ENCODE data around the gene LLGL2.
"Not testable (repeated sequence)": the region's sequence is repeated elsewhere in the genome, so short reads cannot be mapped to it uniquely, and the experiment has no call there.

The LLGL2 gene, protein sequence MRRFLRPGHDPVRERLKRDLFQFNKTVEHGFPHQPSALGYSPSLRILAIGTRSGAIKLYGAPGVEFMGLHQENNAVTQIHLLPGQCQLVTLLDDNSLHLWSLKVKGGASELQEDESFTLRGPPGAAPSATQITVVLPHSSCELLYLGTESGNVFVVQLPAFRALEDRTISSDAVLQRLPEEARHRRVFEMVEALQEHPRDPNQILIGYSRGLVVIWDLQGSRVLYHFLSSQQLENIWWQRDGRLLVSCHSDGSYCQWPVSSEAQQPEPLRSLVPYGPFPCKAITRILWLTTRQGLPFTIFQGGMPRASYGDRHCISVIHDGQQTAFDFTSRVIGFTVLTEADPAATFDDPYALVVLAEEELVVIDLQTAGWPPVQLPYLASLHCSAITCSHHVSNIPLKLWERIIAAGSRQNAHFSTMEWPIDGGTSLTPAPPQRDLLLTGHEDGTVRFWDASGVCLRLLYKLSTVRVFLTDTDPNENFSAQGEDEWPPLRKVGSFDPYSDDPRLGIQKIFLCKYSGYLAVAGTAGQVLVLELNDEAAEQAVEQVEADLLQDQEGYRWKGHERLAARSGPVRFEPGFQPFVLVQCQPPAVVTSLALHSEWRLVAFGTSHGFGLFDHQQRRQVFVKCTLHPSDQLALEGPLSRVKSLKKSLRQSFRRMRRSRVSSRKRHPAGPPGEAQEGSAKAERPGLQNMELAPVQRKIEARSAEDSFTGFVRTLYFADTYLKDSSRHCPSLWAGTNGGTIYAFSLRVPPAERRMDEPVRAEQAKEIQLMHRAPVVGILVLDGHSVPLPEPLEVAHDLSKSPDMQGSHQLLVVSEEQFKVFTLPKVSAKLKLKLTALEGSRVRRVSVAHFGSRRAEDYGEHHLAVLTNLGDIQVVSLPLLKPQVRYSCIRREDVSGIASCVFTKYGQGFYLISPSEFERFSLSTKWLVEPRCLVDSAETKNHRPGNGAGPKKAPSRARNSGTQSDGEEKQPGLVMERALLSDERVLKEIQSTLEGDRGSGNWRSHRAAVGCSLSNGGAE

GRCh38 chr17:75524970-75525805 lies at the start of gene LLGL2:
Gene LLGL2 (plus strand): TSS chr17:75525697. CDS start chr17:75543427, 17,730 bp downstream.
- peak; percentile 81 for DNase-seq

DNA sequence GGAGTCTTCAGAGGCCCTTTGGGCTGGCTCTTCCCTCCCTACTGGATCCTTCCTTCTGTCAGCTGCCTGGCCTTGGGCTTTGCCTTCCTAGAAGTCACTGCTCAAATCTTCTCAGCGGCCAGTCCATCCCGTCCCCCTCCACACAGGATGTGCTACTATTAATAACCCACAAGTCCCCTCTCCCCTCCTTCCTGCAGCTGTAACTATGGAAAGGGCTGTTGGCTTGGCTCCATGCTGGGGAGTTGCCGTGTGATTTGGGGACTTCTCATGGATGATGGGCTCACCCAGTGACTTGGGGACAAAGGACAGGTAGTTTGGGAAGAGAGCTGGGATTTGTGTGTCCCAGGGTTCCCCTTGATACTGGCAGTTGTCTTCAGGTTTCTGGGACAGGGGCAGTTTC lies 49.6 kb upstream of the LLGL2 start:
- no peak for DNase-seq

DNA sequence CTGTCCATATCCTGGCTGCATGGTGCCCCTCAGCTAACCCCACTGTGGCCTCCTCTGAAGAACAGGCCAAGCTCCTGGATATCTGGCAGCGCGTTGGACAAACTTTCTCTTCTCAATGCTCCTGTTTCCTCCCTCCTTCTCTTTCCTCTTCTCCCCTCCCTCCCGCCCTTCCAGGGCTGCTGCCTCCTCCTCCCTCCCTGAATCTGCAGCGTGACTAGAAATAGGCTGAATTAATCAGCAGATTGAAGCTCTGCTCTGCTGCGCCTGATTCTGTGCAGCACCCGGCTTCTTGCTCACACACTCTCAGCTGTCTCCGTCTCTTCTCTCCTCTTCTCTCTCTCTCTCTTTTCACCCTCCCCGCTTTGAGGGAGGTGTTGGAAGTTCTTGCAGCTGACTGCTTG lies 49.2 kb upstream of the LLGL2 start:
- DNase-seq: no peak

GRCh38 chr17:75476752-75477489 lies 48.6 kb upstream of the LLGL2 start:
- no peak for DNase-seq

GRCh38 chr17:75477490-75477862 lies 48.0 kb upstream of the LLGL2 start:
- not testable (repeated sequence) for DNase-seq

GRCh38 chr17:75478508-75478907 lies 47.0 kb upstream of the LLGL2 start:
- no peak for DNase-seq

GRCh38 chr17:75480281-75480680 lies 45.2 kb upstream of the LLGL2 start:
- DNase-seq: no peak

GRCh38 chr17:75481194-75482068 lies 44.1 kb upstream of the LLGL2 start:
- no peak for DNase-seq

GRCh38 chr17:75482098-75482942 lies 43.2 kb upstream of the LLGL2 start:
- no peak for DNase-seq

DNA sequence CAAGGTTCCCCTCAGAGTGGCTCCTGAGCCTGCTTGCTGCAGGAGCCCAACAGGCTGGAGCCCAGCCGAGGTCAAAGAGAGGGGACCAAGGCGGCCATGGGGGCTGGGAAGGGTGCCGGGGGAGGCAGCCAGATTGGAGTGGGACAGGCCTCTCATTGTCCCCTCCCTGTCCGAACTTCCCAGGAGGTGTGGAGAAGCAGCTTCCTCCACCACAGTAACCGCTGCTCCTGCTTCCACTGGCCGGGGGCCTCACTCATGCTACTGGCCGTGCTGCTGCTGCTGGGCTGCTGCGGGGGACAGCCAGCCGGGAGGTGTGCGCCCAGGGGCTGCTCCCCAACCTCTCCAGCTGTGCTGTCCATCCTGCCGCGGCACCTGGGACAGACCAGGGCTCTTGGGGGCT lies 39.8 kb upstream of the LLGL2 start:
- no peak for DNase-seq

DNA sequence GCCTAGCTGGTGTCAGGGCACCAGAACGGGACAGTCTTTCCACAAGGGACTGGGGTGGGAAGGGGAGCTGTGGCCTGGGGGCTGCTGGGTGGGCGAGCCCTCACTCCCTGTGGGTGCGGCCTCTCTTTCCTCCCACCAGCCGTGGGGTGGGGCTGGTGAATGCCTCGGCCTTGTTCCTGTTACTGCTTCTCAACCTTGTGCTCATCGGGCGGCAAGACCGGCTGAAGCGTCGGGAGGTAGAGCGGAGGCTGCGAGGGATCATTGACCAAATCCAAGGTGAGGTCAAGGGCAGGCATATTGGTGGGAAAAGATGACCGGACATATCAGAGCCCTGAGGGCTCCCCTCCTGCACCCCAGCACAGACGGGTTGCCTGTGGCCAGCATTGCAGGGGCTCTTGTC lies 39.3 kb upstream of the LLGL2 start:
- DNase-seq: no peak

DNA sequence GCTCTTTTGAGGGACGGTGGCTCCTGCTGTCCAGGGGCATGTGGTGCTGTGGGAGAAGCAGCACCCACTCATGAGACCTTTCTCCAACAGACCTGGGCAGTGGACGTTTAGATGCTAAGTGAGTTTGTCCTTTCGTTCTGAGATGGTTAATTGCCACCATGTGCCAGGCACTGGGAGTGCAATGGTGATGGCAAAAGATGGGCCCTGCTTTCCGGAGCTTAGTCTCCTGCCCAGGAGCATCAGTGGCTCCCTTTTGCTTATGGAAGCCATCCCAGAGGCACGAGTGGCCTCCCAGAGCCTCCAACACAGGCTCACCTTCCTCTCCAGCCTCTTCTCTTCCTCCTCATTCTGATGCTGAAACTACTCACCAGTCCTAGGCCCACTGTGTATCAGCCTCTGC lies 38.5 kb upstream of the LLGL2 start:
- DNase-seq: no peak

DNA sequence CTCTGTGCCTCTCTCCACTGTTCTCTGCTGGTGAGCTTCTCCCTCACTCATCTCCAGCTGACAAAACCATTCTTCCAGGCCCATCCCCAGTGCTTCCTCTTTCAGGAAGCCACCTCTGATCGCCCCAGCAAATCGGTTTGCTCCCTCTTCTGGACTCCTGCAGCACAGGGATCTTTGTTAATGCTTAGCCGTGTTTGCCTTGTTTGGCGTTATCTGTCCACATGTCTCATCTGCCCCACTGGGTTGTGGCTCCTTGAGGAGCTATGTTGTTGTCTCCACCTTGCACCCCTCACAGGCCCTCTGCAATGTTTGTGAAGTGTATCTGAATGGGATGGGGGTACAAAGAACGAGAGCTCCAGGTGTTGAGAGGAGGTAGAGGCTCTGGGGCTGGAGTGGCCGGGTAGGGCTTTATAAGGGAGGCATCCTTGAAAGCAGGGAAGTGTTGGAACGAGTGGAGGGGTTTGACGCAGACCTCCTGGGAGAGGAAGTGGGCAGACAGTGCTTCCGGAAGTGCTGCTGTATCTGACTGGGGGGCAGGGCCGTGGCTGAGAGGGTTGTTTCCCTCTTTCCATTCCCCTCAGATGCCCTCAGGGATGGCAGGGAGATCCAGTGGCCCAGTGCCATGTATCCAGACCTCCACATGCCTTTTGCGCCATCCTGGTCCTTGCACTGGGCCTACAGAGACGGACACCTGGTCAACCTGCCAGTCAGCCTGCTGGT lies 38.0 kb upstream of the LLGL2 start:
- DNase-seq: peak; percentile 74

DNA sequence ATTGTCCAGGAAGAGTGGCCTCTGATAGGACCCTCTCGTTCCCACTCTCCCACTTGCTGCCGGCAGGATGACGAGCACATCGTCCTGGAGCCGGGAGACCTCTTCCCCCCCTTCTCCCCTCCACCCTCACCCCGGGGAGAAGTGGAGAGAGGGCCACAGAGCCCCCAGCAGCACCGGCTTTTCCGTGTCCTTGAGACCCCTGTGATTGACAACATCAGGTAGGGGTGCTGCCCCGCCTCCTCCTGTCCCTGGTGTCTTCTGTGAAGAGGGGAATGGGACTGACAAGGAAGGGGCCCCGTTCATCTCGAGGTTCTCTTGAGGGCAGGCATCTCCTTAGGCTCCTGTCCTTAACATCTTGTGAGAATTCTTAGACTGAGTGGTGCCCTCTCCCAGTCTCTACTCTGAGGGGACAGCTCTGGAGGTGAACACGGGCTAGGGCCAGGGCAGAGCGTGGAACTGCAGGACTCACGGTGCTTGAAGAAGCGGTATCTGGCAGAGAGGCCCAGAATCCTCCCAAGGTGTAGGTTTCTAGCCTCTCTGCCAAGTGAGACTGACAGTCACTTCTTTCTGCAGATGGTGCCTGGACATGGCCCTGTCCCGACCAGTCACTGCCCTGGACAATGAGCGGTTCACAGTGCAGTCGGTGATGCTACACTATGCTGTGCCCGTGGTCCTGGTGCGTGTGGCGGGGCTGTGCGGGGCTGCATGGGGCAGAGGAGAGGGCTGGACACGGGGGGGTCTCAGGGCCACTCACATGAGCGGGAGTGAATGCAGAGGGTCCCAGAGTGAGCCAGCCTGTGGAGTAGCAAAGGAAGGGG lies 36.6 kb upstream of the LLGL2 start:
- DNase-seq: no peak

- DNase-seq: no peak
These were observed 36.0 kb upstream of the LLGL2 start for GRCh38 chr17:75489511-75489955.

- no peak for DNase-seq
These were observed 35.2 kb upstream of the LLGL2 start for GRCh38 chr17:75490173-75490743.

DNA sequence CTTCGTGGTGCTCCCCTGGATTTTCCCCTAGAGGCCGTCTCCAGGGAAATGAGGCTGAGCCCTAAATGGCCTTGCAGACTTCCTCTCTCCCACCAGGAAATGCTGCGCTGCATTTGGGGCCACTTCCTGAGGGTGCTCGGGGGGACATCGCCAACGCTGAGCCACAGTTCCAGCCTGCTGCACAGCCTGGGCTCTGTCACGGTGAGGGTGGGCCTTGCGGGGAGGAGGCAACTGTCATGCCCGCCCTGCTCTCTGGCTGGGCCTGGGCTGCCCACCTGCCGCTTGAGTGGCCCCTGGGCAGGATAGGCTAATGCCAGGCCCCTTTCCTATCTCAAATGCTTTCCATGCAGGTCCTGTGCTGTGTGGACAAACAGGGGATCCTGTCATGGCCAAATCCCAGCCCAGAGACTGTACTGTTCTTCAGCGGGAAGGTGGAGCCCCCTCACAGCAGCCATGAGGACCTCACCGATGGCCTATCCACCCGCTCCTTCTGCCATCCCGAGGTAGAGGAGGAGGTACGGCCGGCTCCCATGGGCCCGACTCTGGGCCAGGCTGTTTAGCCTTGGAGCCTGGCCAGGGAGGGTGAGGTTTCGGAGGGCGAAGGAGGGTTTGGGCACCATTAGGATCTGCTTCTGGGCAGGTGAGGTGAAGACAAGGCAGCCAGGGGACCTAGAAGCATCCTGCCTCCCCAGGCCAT lies 34.4 kb upstream of the LLGL2 start:
- DNase-seq: no peak
